Activated CD8-positive, alpha-beta memory T cell treated with anti-CD3 and anti-CD28 coated beads, Interleukin-2, amount 50 U/mL, for 48 hours (primary cell): Measurements from ENCODE around the gene ALDOB.

Source experiments
- DNase-seq: peaks from one replicate; pipeline ENCODE4 v3.0.0-alpha.2; 2020

The ALDOB gene

GRCh38 chr9:101435601-101436079 lies at the start of gene ALDOB:
Gene ALDOB, minus strand, starts transcription at chr9:101435774. Its CDS starts 4,887 bp downstream, at chr9:101430887.
- DNase-seq = no peak

- DNase-seq = no peak
Observed at GRCh38 chr9:101484046-101484445, 48.5 kb upstream of the ALDOB start.

GRCh38 chr9:101481261-101481660 lies 45.7 kb upstream of the ALDOB start:
- no peak for DNase-seq

GRCh38 chr9:101480386-101480785 lies 44.8 kb upstream of the ALDOB start:
- no peak for DNase-seq

GRCh38 chr9:101479338-101480030 lies 43.9 kb upstream of the ALDOB start:
- DNase-seq = no peak

- no peak for DNase-seq
Observed at GRCh38 chr9:101478906-101479305, 43.3 kb upstream of the ALDOB start.

GRCh38 chr9:101478444-101478843 lies 42.9 kb upstream of the ALDOB start:
- DNase-seq = no peak

GRCh38 chr9:101477736-101478135 lies 42.2 kb upstream of the ALDOB start:
- DNase-seq = no peak

GRCh38 chr9:101477214-101477613 lies 41.6 kb upstream of the ALDOB start:
- no peak for DNase-seq

- DNase-seq = no peak
Observed at GRCh38 chr9:101476576-101477208, 41.1 kb upstream of the ALDOB start.

- DNase-seq = no peak
Observed at GRCh38 chr9:101472891-101473290, 37.3 kb upstream of the ALDOB start.

- no peak for DNase-seq
Observed at GRCh38 chr9:101470929-101471328, 35.4 kb upstream of the ALDOB start.

- no peak for DNase-seq
Observed at GRCh38 chr9:101470021-101470420, 34.4 kb upstream of the ALDOB start.

GRCh38 chr9:101469026-101469425 lies 33.5 kb upstream of the ALDOB start:
- no peak for DNase-seq

- DNase-seq = no peak
Observed at GRCh38 chr9:101468116-101468515, 32.5 kb upstream of the ALDOB start.

- DNase-seq = no peak
Observed at GRCh38 chr9:101467690-101468089, 32.1 kb upstream of the ALDOB start.

- no peak for DNase-seq
Observed at GRCh38 chr9:101466863-101467262, 31.3 kb upstream of the ALDOB start.

- no peak for DNase-seq
Observed at GRCh38 chr9:101465326-101465915, 29.8 kb upstream of the ALDOB start.

- DNase-seq = no peak
Observed at GRCh38 chr9:101463397-101463796, 27.8 kb upstream of the ALDOB start.

- DNase-seq = no peak
Observed at GRCh38 chr9:101462558-101462957, 27.0 kb upstream of the ALDOB start.

GRCh38 chr9:101460965-101461364 lies 25.4 kb upstream of the ALDOB start:
- DNase-seq = no peak

- no peak for DNase-seq
Observed at GRCh38 chr9:101458963-101459631, 23.5 kb upstream of the ALDOB start.

- no peak for DNase-seq
Observed at GRCh38 chr9:101457003-101457402, 21.4 kb upstream of the ALDOB start.
